GM12878 (cell line): ENCODE data around the gene RCAN2. TPM values are rescaled to one million over a fixed set of nuclear protein-coding genes. Genes with fewer than 3 reads are reported as not detected.

Experiments used
- ATAC-seq: fragments of 200-7000 bp; cut with Tn5 transposase; 3 replicates; pipeline ENCODE4 v1.9.1; 2020; ENCODE audit warnings: mild to moderate bottlenecking, moderate library complexity
- BruUV-seq: library from RNA; stranded (reverse); fragments of 400-500 nt; replicated peaks from 2 replicates; lab custom pipeline; 2021; lab: Mats Ljungman, UMichigan
- CTCF ChIA-PET: fragments of 300-600 bp; sonication (Branson Sonifier 250); formaldehyde crosslinking; extraction: SDS; loops from one replicate; lab custom pipeline; 2021; ENCODE audit warnings: inconsistent platforms; lab: Yijun Ruan, JAX
- POLR2A ChIA-PET: fragments of 350-600 bp; formaldehyde crosslinking; extraction: SDS; loops from one replicate; lab custom pipeline; 2021; ENCODE audit warnings: inconsistent platforms; lab: Charles Lee
- RAD21 ChIA-PET: fragments of 300-600 bp; sonication (Branson Sonifier 250); formaldehyde crosslinking; loops from one replicate; lab custom pipeline; 2023; ENCODE audit warnings: antibody characterized with exemption; ENCODE audit not compliant: unreplicated experiment; lab: Charles Lee
- SMC1A ChIA-PET: fragments of 300-600 bp; sonication (Branson Sonifier 250); formaldehyde crosslinking; loops from one replicate; lab custom pipeline; 2023; ENCODE audit not compliant: unreplicated experiment, uncharacterized antibody; lab: Charles Lee
- DNase-seq: peaks from one replicate; pipeline ENCODE4 v3.0.0-alpha.2; 2011; ENCODE audit warnings: low read depth, low spot score
- FAIRE-seq: peaks from 3 replicates; lab custom pipeline; 2011; peaks lifted over from hg19 to GRCh38; lab: Jason Lieb, UNC
- H2AFZ ChIP-seq: 2 replicates; pipeline ENCODE4 v1.6.0; 2011; ENCODE audit warnings: low read depth, low read length, control low read depth; ENCODE audit not compliant: control insufficient read depth
- H3K27ac ChIP-seq: 2 replicates; pipeline ENCODE4 v1.5.1; 2011; ENCODE audit warnings: control low read depth; ENCODE audit not compliant: control insufficient read depth, insufficient read depth
- H3K27me3 ChIP-seq, 2 experiments: replicated peaks in 1 of 2; 2 replicates each; pipeline versions ENCODE4 v1.6.0 to v1.6.1; 2011; ENCODE audit warnings: low read length in 1 of 2; ENCODE audit not compliant: control insufficient read depth in 2 of 2, insufficient read depth in 2 of 2
- H3K36me3 ChIP-seq, 2 experiments: 2 replicates each; pipeline ENCODE4 v1.5.1; 2011; ENCODE audit warnings: low read length in 1 of 2; ENCODE audit not compliant: control insufficient read depth in 2 of 2, insufficient read depth in 2 of 2
- H3K4me1 ChIP-seq: 2 replicates; pipeline ENCODE4 v1.6.1; 2011; ENCODE audit warnings: mild to moderate bottlenecking, low read length, moderate library complexity, mixed read lengths; ENCODE audit not compliant: control insufficient read depth, insufficient read depth
- H3K4me2 ChIP-seq: 2 replicates; pipeline ENCODE4 v1.6.0; 2011; ENCODE audit warnings: control low read depth; ENCODE audit not compliant: control insufficient read depth, insufficient read depth
- H3K4me3 ChIP-seq: fragments of 200-600 bp; sonication (generic); 2 replicates; pipeline ENCODE4 v1.5.1; 2016
- H3K79me2 ChIP-seq: 2 replicates; pipeline ENCODE4 v1.6.0; 2011; ENCODE audit warnings: low read length; ENCODE audit not compliant: control insufficient read depth, insufficient read depth
- H3K9ac ChIP-seq: 2 replicates; pipeline ENCODE4 v1.8.0; 2011; ENCODE audit warnings: low read length, control low read depth, mixed read lengths; ENCODE audit not compliant: control insufficient read depth, insufficient read depth
- H3K9me3 ChIP-seq: replicated peaks from 3 replicates; pipeline ENCODE4 v1.5.1; 2011; ENCODE audit warnings: mild to moderate bottlenecking, low read length; ENCODE audit not compliant: control insufficient read depth, insufficient read depth
- H4K20me1 ChIP-seq: 2 replicates; pipeline ENCODE4 v1.6.0; 2011; ENCODE audit not compliant: control insufficient read depth, insufficient read depth
- ATF3 ChIP-seq: IDR thresholded peaks from 2 replicates; pipeline ENCODE4 v1.6.1; 2011; ENCODE audit warnings: low read depth, mild to moderate bottlenecking, low read length, moderate library complexity, borderline replicate concordance; ENCODE audit errors: extremely low read depth
- CBX3 ChIP-seq: fragments of 200-600 bp; sonication (generic); IDR thresholded peaks from 2 replicates; pipeline ENCODE4 v1.6.1; 2016; ENCODE audit warnings: low read depth, borderline replicate concordance
- CHD1 ChIP-seq: IDR thresholded peaks from 2 replicates; pipeline ENCODE4 v1.6.1; 2012; ENCODE audit warnings: low read depth, low read length, improper control_type of control experiment
- EED ChIP-seq: sonication (generic); IDR thresholded peaks from 2 replicates; pipeline ENCODE4 v1.6.1; 2016; ENCODE audit warnings: antibody characterized with exemption, low read depth
- EZH2 ChIP-seq: IDR thresholded peaks from 2 replicates; pipeline ENCODE4 v1.6.1; 2012; ENCODE audit warnings: low read depth, mild to moderate bottlenecking, control low read depth, inconsistent platforms, low read length, borderline replicate concordance; ENCODE audit not compliant: control insufficient read depth
- IRF4 ChIP-seq: IDR thresholded peaks from 2 replicates; pipeline ENCODE4 v1.6.1; 2011; ENCODE audit warnings: low read depth, low read length
- NRF1 ChIP-seq: conservative IDR thresholded peaks from 2 replicates; pipeline ENCODE4 v1.6.1; 2011; ENCODE audit warnings: mild to moderate bottlenecking, low read depth, low read length, improper control_type of control experiment
- ZNF217 ChIP-seq: fragments of 450-650 bp; IDR thresholded peaks from 2 replicates; pipeline ENCODE4 v1.6.1; 2017; ENCODE audit warnings: antibody characterized with exemption, mild to moderate bottlenecking
- ZNF274 ChIP-seq: IDR thresholded peaks from one replicate; pipeline ENCODE4 v1.8.0; 2011; ENCODE audit not compliant: insufficient read length, insufficient read depth
- WGBS: methylation state at CpG from one replicate; pipeline ENCODE4 v1.1.6; 2016; ENCODE audit warnings: low lambda C conversion rate; ENCODE audit not compliant: insufficient replicate concordance, insufficient coverage; ENCODE audit errors: missing lambda C conversion rate; 5-methylcytosine and 5-hydroxymethylcytosine counted together
- in situ Hi-C: fragments of 300-500 bp; cut with MboI; formaldehyde crosslinking; loops from 9 replicates; pipeline ENCODE4 v1.14.3; 2018; ENCODE audit warnings: mixed read lengths
- intact Hi-C: fragments of 100-400 bp; cut with micrococcal nuclease; formaldehyde crosslinking; loops from one replicate; pipeline ENCODE4 v1.14.2; 2022; ENCODE audit not compliant: unreplicated experiment
- polyA plus RNA-seq, 11 experiments: library from polyadenylated mRNA; depleted of rRNA in 4 of 11; unstranded in 6 of 11; stranded (reverse) in 5 of 11; fragments of >200 nt; fragmentation: Nextera tagmentation in 4 of 11; fragmentation: Illumina TruSeq in 1 of 11; extraction: Ambion mirVana in 4 of 11; extraction: Trizol in 1 of 11; gene quantifications; 1 replicate in 1 of 11; 2 replicates in 10 of 11; pipeline versions ENCODE4 v1.2.1 to v1.2.3, GENCODE V29; 2011 to 2016; ENCODE audit warnings: inconsistent platforms in 2 of 11, missing spikeins in 2 of 11, low read depth in 1 of 11
- total RNA-seq, 4 experiments: library from RNA; depleted of rRNA in 3 of 4; stranded (reverse); fragments of >200 nt in 3 of 4; fragmentation: Illumina TruSeq in 1 of 4; extraction: Trizol in 1 of 4; gene quantifications; 2 replicates each; pipeline versions ENCODE4 v1.2.1 to v1.2.3, GENCODE V29; 2013 to 2021
- TF ChIP-seq, protein P1 (sequence below): fragments of 150-350 bp; IDR thresholded peaks from 2 replicates; pipeline ENCODE4 v1.6.1; 2014; ENCODE audit warnings: mild to moderate bottlenecking, low read depth, low read length
- TF ChIP-seq, protein P2 (sequence below): fragments of 450-650 bp; IDR thresholded peaks from 2 replicates; pipeline ENCODE4 v1.6.1; 2017; ENCODE audit warnings: mild to moderate bottlenecking, moderate library complexity

Gene RCAN2
- total and polyA plus RNA-seq, 10 of the 15 experiments (the other 5 are each of a cell fraction or from before 2014, with no cell fraction given), result 0.06 TPM; not detected in 9

DNA sequence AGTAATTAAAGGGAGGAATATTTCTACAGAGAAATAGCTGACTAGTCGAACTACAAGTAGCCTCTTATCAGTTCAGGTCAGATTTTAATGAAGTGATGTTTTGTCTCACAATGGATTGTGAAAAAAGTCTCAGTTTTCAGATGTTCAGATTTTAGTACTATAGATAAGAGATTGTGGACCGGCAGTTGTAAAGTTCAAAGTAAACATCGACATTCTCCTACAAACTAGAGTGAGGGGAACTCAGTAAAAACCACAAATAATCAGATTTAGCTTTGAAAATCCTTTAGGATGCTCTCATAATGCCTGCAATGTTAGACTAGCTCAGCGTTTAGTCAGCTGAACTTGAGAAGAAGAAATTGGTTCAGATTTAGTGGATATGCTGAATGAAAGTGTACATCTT lies 39.9 kb downstream of the RCAN2 start:
- Histone ChIP-seq H2AFZ (no peak overlapping the region), H3K27ac (no peak overlapping the region), H4K20me1 (no peaks in the 10 kb centered on the region), H3K9ac (no peak overlapping the region), H3K79me2 (no peaks in the 10 kb centered on the region), H3K4me2 (no peak overlapping the region), H3K4me3 (no peak overlapping the region), H3K9me3 (no peaks in the 10 kb centered on the region), H3K4me1 (no peaks in the 10 kb centered on the region), H3K36me3 (no peaks in the 10 kb centered on the region), H3K27me3 (no peaks in the 10 kb centered on the region)
- TF ChIP-seq ATF3, result no peak
- TF ChIP-seq CHD1, result no peak
- TF ChIP-seq CBX3, result no peak
- TF ChIP-seq, protein P1, sequence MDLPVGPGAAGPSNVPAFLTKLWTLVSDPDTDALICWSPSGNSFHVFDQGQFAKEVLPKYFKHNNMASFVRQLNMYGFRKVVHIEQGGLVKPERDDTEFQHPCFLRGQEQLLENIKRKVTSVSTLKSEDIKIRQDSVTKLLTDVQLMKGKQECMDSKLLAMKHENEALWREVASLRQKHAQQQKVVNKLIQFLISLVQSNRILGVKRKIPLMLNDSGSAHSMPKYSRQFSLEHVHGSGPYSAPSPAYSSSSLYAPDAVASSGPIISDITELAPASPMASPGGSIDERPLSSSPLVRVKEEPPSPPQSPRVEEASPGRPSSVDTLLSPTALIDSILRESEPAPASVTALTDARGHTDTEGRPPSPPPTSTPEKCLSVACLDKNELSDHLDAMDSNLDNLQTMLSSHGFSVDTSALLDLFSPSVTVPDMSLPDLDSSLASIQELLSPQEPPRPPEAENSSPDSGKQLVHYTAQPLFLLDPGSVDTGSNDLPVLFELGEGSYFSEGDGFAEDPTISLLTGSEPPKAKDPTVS, result no peak
- no peak for TF ChIP-seq NRF1
- TF ChIP-seq IRF4, result no peak
- TF ChIP-seq, protein P2, sequence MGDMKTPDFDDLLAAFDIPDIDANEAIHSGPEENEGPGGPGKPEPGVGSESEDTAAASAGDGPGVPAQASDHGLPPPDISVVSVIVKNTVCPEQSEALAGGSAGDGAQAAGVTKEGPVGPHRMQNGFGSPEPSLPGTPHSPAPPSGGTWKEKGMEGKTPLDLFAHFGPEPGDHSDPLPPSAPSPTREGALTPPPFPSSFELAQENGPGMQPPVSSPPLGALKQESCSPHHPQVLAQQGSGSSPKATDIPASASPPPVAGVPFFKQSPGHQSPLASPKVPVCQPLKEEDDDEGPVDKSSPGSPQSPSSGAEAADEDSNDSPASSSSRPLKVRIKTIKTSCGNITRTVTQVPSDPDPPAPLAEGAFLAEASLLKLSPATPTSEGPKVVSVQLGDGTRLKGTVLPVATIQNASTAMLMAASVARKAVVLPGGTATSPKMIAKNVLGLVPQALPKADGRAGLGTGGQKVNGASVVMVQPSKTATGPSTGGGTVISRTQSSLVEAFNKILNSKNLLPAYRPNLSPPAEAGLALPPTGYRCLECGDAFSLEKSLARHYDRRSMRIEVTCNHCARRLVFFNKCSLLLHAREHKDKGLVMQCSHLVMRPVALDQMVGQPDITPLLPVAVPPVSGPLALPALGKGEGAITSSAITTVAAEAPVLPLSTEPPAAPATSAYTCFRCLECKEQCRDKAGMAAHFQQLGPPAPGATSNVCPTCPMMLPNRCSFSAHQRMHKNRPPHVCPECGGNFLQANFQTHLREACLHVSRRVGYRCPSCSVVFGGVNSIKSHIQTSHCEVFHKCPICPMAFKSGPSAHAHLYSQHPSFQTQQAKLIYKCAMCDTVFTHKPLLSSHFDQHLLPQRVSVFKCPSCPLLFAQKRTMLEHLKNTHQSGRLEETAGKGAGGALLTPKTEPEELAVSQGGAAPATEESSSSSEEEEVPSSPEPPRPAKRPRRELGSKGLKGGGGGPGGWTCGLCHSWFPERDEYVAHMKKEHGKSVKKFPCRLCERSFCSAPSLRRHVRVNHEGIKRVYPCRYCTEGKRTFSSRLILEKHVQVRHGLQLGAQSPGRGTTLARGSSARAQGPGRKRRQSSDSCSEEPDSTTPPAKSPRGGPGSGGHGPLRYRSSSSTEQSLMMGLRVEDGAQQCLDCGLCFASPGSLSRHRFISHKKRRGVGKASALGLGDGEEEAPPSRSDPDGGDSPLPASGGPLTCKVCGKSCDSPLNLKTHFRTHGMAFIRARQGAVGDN, result no peak
- TF ChIP-seq ZNF274, result no peak
- TF ChIP-seq EED, result no peak
- TF ChIP-seq ZNF217, result no peak
- TF ChIP-seq EZH2, result no peak
- no peak for FAIRE-seq
- DNase-seq, result no peak
- intact Hi-C loops, result no loop called here
- SMC1A ChIA-PET, result interaction anchor here (1.2 kb wide), 1 partner anchor 154 kb away, joined by 3 read pairs; no protein-coding TSS in a partner anchor
- CTCF ChIA-PET, result no interaction called here
- POLR2A ChIA-PET, result no interaction called here
- no peak for ATAC-seq
- RAD21 ChIA-PET, result no interaction called here
- BruUV-seq, result no TSS peak
- WGBS, result 0% methylated on average over 4 of the region's 4 CpGs
- in situ Hi-C loops, result no loop called here
